SK-N-SH (cell line): ENCODE measurements around the gene ATG2B. TPM values are rescaled to one million over a fixed set of nuclear protein-coding genes. Genes with fewer than 3 reads are reported as not detected.

Source experiments
- CTCF ChIA-PET: fragments of 300-600, 350-600 bp; formaldehyde crosslinking; extraction: SDS; loops from one replicate; lab custom pipeline; 2021; lab: Yijun Ruan, JAX
- POLR2A ChIA-PET: fragments of 350-600 bp; sonication (Branson Sonifier 250); formaldehyde crosslinking; extraction: SDS; loops from one replicate; lab custom pipeline; 2020; ENCODE audit warnings: antibody characterized with exemption, inconsistent platforms; lab: Yijun Ruan, JAX
- DNase-seq: peaks from one replicate; pipeline ENCODE4 v3.0.0; 2012
- H2AFZ ChIP-seq: fragments of 200-600 bp; sonication (generic); 2 replicates; pipeline ENCODE4 v1.8.1; 2016; ENCODE audit warnings: antibody characterized with exemption, mild to moderate bottlenecking, low read depth
- H3F3A ChIP-seq: fragments of 200-600 bp; sonication (generic); replicated peaks from 2 replicates; pipeline ENCODE3; 2016; ENCODE audit warnings: antibody characterized with exemption, mild to moderate bottlenecking; ENCODE audit not compliant: insufficient read depth
- H3K27ac ChIP-seq, 2 experiments: fragments of 200-500 bp in 1 of 2; fragments of 200-600 bp in 1 of 2; sonication (Bioruptor generic) in 1 of 2; sonication (generic), shearing (Covaris generic) in 1 of 2; 2 replicates each; pipeline versions ENCODE4 v1.5.1 to v1.6.1; 2014 to 2016; ENCODE audit warnings: low read depth in 2 of 2, inconsistent platforms in 1 of 2, low read length in 1 of 2, mild to moderate bottlenecking in 1 of 2, mixed read lengths in 1 of 2
- H3K27me3 ChIP-seq: fragments of 200-600 bp; sonication (generic), shearing (Covaris generic); 2 replicates; pipeline ENCODE4 v1.6.1; 2016; ENCODE audit warnings: mixed run types; ENCODE audit not compliant: insufficient read depth
- H3K36me3 ChIP-seq, 2 experiments: fragments of 200-500 bp in 1 of 2; fragments of 200-600 bp in 1 of 2; sonication (Bioruptor generic) in 1 of 2; sonication (generic) in 1 of 2; replicated peaks in 1 of 2; 2 replicates each; pipeline versions ENCODE3 to v1.5.1; 2014 to 2016; ENCODE audit warnings: low read length in 1 of 2, mild to moderate bottlenecking in 1 of 2; ENCODE audit not compliant: insufficient read depth in 2 of 2, control insufficient read depth in 1 of 2
- H3K4me1 ChIP-seq, 2 experiments: fragments of 200-500 bp in 1 of 2; fragments of 200-600 bp in 1 of 2; sonication (Bioruptor generic) in 1 of 2; sonication (generic), shearing (Covaris generic) in 1 of 2; 2 replicates each; pipeline versions ENCODE4 v1.5.1 to v1.6.1; 2014 to 2016; ENCODE audit warnings: low read depth in 1 of 2, low read length in 1 of 2, mixed run types in 1 of 2; ENCODE audit not compliant: insufficient read depth in 2 of 2, control insufficient read depth in 1 of 2
- H3K4me2 ChIP-seq: fragments of 200-600 bp; sonication (generic), shearing (Covaris generic); 2 replicates; pipeline ENCODE4 v1.6.1; 2017; ENCODE audit warnings: mixed run types
- H3K4me3 ChIP-seq, 2 experiments: fragments of 200-500 bp in 1 of 2; fragments of 200-600 bp in 1 of 2; sonication (Bioruptor generic) in 1 of 2; sonication (generic), shearing (Covaris generic) in 1 of 2; 2 replicates each; pipeline versions ENCODE4 v1.5.1 to v1.8.1; 2014 to 2016; ENCODE audit warnings: low read depth in 2 of 2, inconsistent platforms in 1 of 2, low read length in 1 of 2, mild to moderate bottlenecking in 1 of 2, mixed read lengths in 1 of 2, moderate library complexity in 1 of 2
- H3K79me2 ChIP-seq: fragments of 200-600 bp; sonication (generic); 2 replicates; pipeline ENCODE4 v1.8.1; 2017; ENCODE audit warnings: mild to moderate bottlenecking; ENCODE audit not compliant: insufficient read depth
- H3K9ac ChIP-seq: fragments of 200-600 bp; sonication (generic); 2 replicates; pipeline ENCODE4 v1.6.1; 2017; ENCODE audit warnings: mixed run types
- H3K9me2 ChIP-seq: fragments of 200-600 bp; sonication (generic); 2 replicates; pipeline ENCODE4 v1.6.1; 2017; ENCODE audit warnings: mixed run types
- H3K9me3 ChIP-seq: fragments of 200-600 bp; sonication (generic); 2 replicates; pipeline ENCODE4 v1.6.1; 2017; ENCODE audit warnings: mixed run types, mild to moderate bottlenecking, moderate library complexity
- H4K20me1 ChIP-seq: fragments of 200-600 bp; sonication (generic); 2 replicates; pipeline ENCODE4 v1.6.1; 2017; ENCODE audit warnings: mild to moderate bottlenecking, mixed run types; ENCODE audit not compliant: insufficient read depth
- EZH2phosphoT487 ChIP-seq: fragments of 200-600 bp; sonication (generic); IDR thresholded peaks from 2 replicates; pipeline ENCODE4 v1.6.1; 2017; ENCODE audit warnings: low read depth, mixed run types, mild to moderate bottlenecking, antibody characterized with exemption, moderate library complexity, borderline replicate concordance
- FOSL2 ChIP-seq: IDR thresholded peaks from 2 replicates; pipeline ENCODE4 v1.4.0; 2012; ENCODE audit warnings: low read depth, mild to moderate bottlenecking, moderate library complexity, borderline replicate concordance
- FOXJ3 ChIP-seq: sonication (generic); formaldehyde crosslinking; IDR thresholded peaks from 2 replicates; pipeline ENCODE4 v1.5.1; 2020; ENCODE audit warnings: mild to moderate bottlenecking, missing genetic modification reagents
- FOXM1 ChIP-seq: IDR thresholded peaks from 2 replicates; pipeline ENCODE4 v1.4.0; 2012; ENCODE audit warnings: low read depth, mild to moderate bottlenecking
- GABPA ChIP-seq: IDR thresholded peaks from 2 replicates; pipeline ENCODE4 v1.4.0; 2012; ENCODE audit warnings: low read depth, mild to moderate bottlenecking
- NFIC ChIP-seq: IDR thresholded peaks from 2 replicates; pipeline ENCODE4 v1.4.0; 2012; ENCODE audit warnings: borderline replicate concordance
- NRF1 ChIP-seq: IDR thresholded peaks from 2 replicates; pipeline ENCODE4 v1.6.1; 2012; ENCODE audit warnings: low read depth, mild to moderate bottlenecking, low read length
- RFX5 ChIP-seq: IDR thresholded peaks from 2 replicates; pipeline ENCODE4 v1.6.1; 2012; ENCODE audit warnings: mild to moderate bottlenecking, improper control_type of control experiment, low read length
- SMC3 ChIP-seq: IDR thresholded peaks from 2 replicates; pipeline ENCODE4 v1.6.1; 2012; ENCODE audit warnings: low read depth, low read length, improper control_type of control experiment
- TAF1 ChIP-seq: IDR thresholded peaks from 2 replicates; pipeline ENCODE4 v1.6.1; 2012; ENCODE audit warnings: low read depth, mild to moderate bottlenecking, low read length, moderate library complexity, borderline replicate concordance
- TEAD4 ChIP-seq: IDR thresholded peaks from 2 replicates; pipeline ENCODE4 v1.4.0; 2012; ENCODE audit warnings: mild to moderate bottlenecking, borderline replicate concordance; ENCODE audit not compliant: insufficient read depth
- YY1 ChIP-seq: IDR thresholded peaks from 2 replicates; pipeline ENCODE4 v1.4.0; 2012; ENCODE audit warnings: low read depth, mild to moderate bottlenecking
- WGBS: methylation state at CpG from one replicate; pipeline ENCODE4 v1.1.6; 2017; ENCODE audit warnings: low lambda C conversion rate; 5-methylcytosine and 5-hydroxymethylcytosine counted together
- polyA plus RNA-seq, 3 experiments: library from polyadenylated mRNA; depleted of rRNA; stranded (reverse); fragments of >200 nt; gene quantifications; 2 replicates each; pipeline ENCODE4 v1.2.3, GENCODE V29; 2012
- TF ChIP-seq, protein P1 (sequence below): IDR thresholded peaks from 2 replicates; pipeline ENCODE4; 2012
- TF ChIP-seq, protein P2 (sequence below): IDR thresholded peaks from 2 replicates; pipeline ENCODE4 v1.6.1; 2012; ENCODE audit warnings: mild to moderate bottlenecking, low read depth, low read length, moderate library complexity
- TF ChIP-seq, protein P3 (sequence below): IDR thresholded peaks from 2 replicates; pipeline ENCODE4 v1.4.0; 2012; ENCODE audit warnings: low read depth, borderline replicate concordance
- TF ChIP-seq, protein P4 (sequence below): IDR thresholded peaks from 2 replicates; pipeline ENCODE4 v1.4.0; 2012; ENCODE audit warnings: low read depth

The ATG2B gene
- polyA plus RNA-seq, 1 of the 3 experiments (the other 2 are of a cell fraction) = 5.8 TPM

DNA sequence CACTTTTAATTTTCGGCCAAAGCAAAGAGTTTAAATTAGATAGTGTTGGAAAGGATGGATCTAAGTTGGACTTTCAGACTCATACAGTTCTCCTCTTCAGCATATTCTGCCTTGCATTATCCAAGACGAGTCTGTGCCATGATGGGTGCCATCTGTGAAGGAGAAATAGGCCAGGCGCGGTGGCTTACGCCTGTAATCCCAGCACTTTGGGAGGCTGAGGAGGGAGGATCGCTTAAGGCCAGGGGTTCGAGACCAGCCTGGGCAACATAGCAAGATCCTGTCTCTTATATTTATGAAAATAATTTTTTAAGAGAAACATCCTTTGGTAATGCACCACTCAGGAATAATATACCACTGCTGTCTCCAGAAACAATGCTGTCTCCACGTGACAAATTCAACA is 35.3 kb upstream of the ATG2B start:
- Histone ChIP-seq H3K36me3 (no peaks in the 10 kb centered on the region), H3K4me2 (no peak overlapping the region), H3K79me2 (no peaks in the 10 kb centered on the region), H3F3A (no peaks in the 10 kb centered on the region)
- CTCF ChIA-PET = interaction anchor here (0.8 kb wide), 1 partner anchor 8 kb away, joined by 3 read pairs; no protein-coding TSS in a partner anchor
- TF ChIP-seq RFX5 (no peak), TAF1 (no peak), SMC3 (no peak), NFIC (no peak), FOSL2 (no peak), YY1 (no peak), FOXJ3 (CRISPR knock-in tag) (no peak), NRF1 (no peak), GABPA (no peak), EZH2phosphoT487 (no peak), TEAD4 (no peak), FOXM1 (no peak)
- TF ChIP-seq, protein P1, sequence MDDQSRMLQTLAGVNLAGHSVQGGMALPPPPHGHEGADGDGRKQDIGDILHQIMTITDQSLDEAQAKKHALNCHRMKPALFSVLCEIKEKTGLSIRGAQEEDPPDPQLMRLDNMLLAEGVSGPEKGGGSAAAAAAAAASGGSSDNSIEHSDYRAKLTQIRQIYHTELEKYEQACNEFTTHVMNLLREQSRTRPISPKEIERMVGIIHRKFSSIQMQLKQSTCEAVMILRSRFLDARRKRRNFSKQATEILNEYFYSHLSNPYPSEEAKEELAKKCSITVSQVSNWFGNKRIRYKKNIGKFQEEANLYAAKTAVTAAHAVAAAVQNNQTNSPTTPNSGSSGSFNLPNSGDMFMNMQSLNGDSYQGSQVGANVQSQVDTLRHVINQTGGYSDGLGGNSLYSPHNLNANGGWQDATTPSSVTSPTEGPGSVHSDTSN = no peak
- TF ChIP-seq, protein P2, sequence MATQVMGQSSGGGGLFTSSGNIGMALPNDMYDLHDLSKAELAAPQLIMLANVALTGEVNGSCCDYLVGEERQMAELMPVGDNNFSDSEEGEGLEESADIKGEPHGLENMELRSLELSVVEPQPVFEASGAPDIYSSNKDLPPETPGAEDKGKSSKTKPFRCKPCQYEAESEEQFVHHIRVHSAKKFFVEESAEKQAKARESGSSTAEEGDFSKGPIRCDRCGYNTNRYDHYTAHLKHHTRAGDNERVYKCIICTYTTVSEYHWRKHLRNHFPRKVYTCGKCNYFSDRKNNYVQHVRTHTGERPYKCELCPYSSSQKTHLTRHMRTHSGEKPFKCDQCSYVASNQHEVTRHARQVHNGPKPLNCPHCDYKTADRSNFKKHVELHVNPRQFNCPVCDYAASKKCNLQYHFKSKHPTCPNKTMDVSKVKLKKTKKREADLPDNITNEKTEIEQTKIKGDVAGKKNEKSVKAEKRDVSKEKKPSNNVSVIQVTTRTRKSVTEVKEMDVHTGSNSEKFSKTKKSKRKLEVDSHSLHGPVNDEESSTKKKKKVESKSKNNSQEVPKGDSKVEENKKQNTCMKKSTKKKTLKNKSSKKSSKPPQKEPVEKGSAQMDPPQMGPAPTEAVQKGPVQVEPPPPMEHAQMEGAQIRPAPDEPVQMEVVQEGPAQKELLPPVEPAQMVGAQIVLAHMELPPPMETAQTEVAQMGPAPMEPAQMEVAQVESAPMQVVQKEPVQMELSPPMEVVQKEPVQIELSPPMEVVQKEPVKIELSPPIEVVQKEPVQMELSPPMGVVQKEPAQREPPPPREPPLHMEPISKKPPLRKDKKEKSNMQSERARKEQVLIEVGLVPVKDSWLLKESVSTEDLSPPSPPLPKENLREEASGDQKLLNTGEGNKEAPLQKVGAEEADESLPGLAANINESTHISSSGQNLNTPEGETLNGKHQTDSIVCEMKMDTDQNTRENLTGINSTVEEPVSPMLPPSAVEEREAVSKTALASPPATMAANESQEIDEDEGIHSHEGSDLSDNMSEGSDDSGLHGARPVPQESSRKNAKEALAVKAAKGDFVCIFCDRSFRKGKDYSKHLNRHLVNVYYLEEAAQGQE = no peak
- TF ChIP-seq, protein P3, sequence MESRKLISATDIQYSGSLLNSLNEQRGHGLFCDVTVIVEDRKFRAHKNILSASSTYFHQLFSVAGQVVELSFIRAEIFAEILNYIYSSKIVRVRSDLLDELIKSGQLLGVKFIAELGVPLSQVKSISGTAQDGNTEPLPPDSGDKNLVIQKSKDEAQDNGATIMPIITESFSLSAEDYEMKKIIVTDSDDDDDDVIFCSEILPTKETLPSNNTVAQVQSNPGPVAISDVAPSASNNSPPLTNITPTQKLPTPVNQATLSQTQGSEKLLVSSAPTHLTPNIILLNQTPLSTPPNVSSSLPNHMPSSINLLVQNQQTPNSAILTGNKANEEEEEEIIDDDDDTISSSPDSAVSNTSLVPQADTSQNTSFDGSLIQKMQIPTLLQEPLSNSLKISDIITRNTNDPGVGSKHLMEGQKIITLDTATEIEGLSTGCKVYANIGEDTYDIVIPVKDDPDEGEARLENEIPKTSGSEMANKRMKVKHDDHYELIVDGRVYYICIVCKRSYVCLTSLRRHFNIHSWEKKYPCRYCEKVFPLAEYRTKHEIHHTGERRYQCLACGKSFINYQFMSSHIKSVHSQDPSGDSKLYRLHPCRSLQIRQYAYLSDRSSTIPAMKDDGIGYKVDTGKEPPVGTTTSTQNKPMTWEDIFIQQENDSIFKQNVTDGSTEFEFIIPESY = no peak
- TF ChIP-seq, protein P4, sequence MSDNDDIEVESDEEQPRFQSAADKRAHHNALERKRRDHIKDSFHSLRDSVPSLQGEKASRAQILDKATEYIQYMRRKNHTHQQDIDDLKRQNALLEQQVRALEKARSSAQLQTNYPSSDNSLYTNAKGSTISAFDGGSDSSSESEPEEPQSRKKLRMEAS = no peak
- TF ChIP-seq, all 33 proteins: peak for 0
- no peaks in the 10 kb centered on the region for H3K27me3 ChIP-seq
- no peak overlapping the region for H2AFZ ChIP-seq
- WGBS = 89% methylated on average over 8 of the region's 8 CpGs
- DNase-seq = no peak
- no peak overlapping the region for H3K4me3 ChIP-seq
- H3K9me3 ChIP-seq = no peaks in the 10 kb centered on the region
- no peaks in the 10 kb centered on the region for H3K9me2 ChIP-seq
- no peaks in the 10 kb centered on the region for H3K4me1 ChIP-seq
- no peak overlapping the region for H3K27ac ChIP-seq
- no peaks in the 10 kb centered on the region for H4K20me1 ChIP-seq
- H3K9ac ChIP-seq = no peak overlapping the region
- POLR2A ChIA-PET = no interaction called here
